Progenitor cell of endocrine pancreas (in vitro differentiated cells): ENCODE measurements around the gene PLA2G4D. TPM values are rescaled to one million over a fixed set of nuclear protein-coding genes. Genes with fewer than 3 reads are reported as not detected.
A peak's percentile ranks its signal among the peaks of the same experiment; 100 is the strongest.

Experiments used
- DNase-seq: peaks from one replicate; pipeline ENCODE4 v3.0.0; 2021; ENCODE audit warnings: low spot score; ENCODE audit not compliant: unreplicated experiment
- H3K27ac Mint-ChIP-seq: 2 replicates; pipeline ENCODE4 v1.8.0; 2021; ENCODE audit warnings: mild to moderate bottlenecking, moderate library complexity, mixed read lengths
- H3K27me3 Mint-ChIP-seq: 2 replicates; pipeline ENCODE4 v1.8.0; 2021; ENCODE audit warnings: mixed read lengths
- H3K36me3 Mint-ChIP-seq: 2 replicates; pipeline ENCODE4 v1.8.0; 2022; ENCODE audit warnings: mixed read lengths; ENCODE audit not compliant: insufficient read depth
- H3K4me1 Mint-ChIP-seq: 2 replicates; pipeline ENCODE4 v1.8.0; 2021; ENCODE audit warnings: low read depth, mixed read lengths
- H3K4me3 Mint-ChIP-seq: 2 replicates; pipeline ENCODE4 v1.8.0; 2021; ENCODE audit warnings: low read depth, mild to moderate bottlenecking, moderate library complexity, mixed read lengths
- H3K9me3 Mint-ChIP-seq: 2 replicates; pipeline ENCODE4 v1.8.0; 2021; ENCODE audit warnings: low read depth, mixed read lengths
- total RNA-seq: library from RNA; stranded (reverse); gene quantifications from 2 replicates; pipeline ENCODE4 v1.2.1, GENCODE V29; 2021
- TF ChIP-seq, protein P1 (sequence below): fragments of 200-600 bp; sonication (generic); IDR thresholded peaks from one replicate; pipeline ENCODE4 v1.5.0; 2021; ENCODE audit warnings: antibody characterized with exemption, mild to moderate bottlenecking; ENCODE audit not compliant: unreplicated experiment

Gene PLA2G4D
- total RNA-seq, 1 donor from 2014 or later, result not detected

- no peaks in the 10 kb centered on the region for H3K27me3 Mint-ChIP-seq
- no peak for DNase-seq
- H3K27ac Mint-ChIP-seq, result no peak overlapping the region
These were observed 45.2 kb upstream of the PLA2G4D start for GRCh38 chr15:42139596-42139995.

GRCh38 chr15:42138968-42139386 is 44.6 kb upstream of the PLA2G4D start:
- TF ChIP-seq, protein P1, sequence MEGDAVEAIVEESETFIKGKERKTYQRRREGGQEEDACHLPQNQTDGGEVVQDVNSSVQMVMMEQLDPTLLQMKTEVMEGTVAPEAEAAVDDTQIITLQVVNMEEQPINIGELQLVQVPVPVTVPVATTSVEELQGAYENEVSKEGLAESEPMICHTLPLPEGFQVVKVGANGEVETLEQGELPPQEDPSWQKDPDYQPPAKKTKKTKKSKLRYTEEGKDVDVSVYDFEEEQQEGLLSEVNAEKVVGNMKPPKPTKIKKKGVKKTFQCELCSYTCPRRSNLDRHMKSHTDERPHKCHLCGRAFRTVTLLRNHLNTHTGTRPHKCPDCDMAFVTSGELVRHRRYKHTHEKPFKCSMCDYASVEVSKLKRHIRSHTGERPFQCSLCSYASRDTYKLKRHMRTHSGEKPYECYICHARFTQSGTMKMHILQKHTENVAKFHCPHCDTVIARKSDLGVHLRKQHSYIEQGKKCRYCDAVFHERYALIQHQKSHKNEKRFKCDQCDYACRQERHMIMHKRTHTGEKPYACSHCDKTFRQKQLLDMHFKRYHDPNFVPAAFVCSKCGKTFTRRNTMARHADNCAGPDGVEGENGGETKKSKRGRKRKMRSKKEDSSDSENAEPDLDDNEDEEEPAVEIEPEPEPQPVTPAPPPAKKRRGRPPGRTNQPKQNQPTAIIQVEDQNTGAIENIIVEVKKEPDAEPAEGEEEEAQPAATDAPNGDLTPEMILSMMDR, result no peak
- H3K4me3 Mint-ChIP-seq, result no peak overlapping the region
- H3K27me3 Mint-ChIP-seq, result no peaks in the 10 kb centered on the region
- H3K9me3 Mint-ChIP-seq, result peaks cover 14% of the 10 kb centered on the region
- H3K36me3 Mint-ChIP-seq, result no peaks in the 10 kb centered on the region
- no peaks in the 10 kb centered on the region for H3K4me1 Mint-ChIP-seq
- H3K27ac Mint-ChIP-seq, result no peak overlapping the region
- DNase-seq, result no peak

More at GRCh38 chr15:42139596-42139995, 45.2 kb upstream of the PLA2G4D start:
- no peak overlapping the region for H3K4me3 Mint-ChIP-seq
- H3K9me3 Mint-ChIP-seq, result peaks cover 14% of the 10 kb centered on the region
- TF ChIP-seq, protein P1, result no peak
- H3K4me1 Mint-ChIP-seq, result no peaks in the 10 kb centered on the region
- H3K36me3 Mint-ChIP-seq, result no peaks in the 10 kb centered on the region

GRCh38 chr15:42138411-42138810 is 44.0 kb upstream of the PLA2G4D start:
- DNase-seq, result no peak
- TF ChIP-seq, protein P1, result no peak
- no peak overlapping the region for H3K27ac Mint-ChIP-seq
- peaks cover 14% of the 10 kb centered on the region for H3K9me3 Mint-ChIP-seq
- H3K27me3 Mint-ChIP-seq, result no peaks in the 10 kb centered on the region
- no peaks in the 10 kb centered on the region for H3K4me1 Mint-ChIP-seq
- no peak overlapping the region for H3K4me3 Mint-ChIP-seq
- no peaks in the 10 kb centered on the region for H3K36me3 Mint-ChIP-seq

DNA sequence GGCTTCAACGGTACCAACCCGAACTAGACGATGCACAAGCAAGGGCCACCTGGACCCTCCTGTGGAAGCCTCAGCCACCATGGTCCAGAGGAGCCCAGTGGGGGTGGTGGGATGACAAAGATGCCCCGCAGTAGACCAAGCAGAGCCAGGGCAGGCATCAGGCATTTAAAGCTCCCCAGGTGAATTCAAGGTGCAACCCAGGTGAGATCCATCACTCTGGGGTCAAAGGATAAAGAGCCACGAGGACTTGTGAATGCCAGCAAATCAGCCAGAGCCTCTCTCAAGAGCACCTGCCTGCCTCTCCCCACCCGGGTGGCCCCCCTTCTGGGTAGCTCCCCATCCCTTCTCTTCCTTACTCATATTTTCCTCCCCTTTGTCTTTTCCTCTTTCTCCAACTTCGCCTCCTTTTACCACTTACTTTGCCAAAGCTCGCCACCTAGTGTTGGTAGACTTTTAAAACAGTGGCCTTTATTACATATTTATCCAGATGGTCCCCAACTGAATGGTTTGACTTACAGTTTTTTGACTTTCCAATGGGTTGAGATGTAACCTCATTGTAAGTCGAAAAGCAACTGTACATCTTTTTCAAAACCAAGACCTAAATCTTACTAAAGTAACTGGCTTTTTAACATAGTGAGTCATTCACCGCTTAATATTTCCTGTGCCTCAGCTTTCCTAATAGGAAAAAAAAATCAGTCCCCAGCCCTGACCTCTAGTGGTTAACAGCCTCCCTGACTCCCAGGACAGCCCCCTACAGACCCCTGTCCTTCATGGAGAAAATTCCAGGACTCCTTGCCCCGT is 43.3 kb upstream of the PLA2G4D start:
- DNase-seq, result no peak
- no peaks in the 10 kb centered on the region for H3K4me1 Mint-ChIP-seq
- TF ChIP-seq, protein P1, result peak; percentile 54
- no peaks in the 10 kb centered on the region for H3K27me3 Mint-ChIP-seq
- no peaks in the 10 kb centered on the region for H3K36me3 Mint-ChIP-seq
- no peak overlapping the region for H3K4me3 Mint-ChIP-seq
- H3K27ac Mint-ChIP-seq, result no peak overlapping the region
- H3K9me3 Mint-ChIP-seq, result peaks cover 14% of the 10 kb centered on the region

DNA sequence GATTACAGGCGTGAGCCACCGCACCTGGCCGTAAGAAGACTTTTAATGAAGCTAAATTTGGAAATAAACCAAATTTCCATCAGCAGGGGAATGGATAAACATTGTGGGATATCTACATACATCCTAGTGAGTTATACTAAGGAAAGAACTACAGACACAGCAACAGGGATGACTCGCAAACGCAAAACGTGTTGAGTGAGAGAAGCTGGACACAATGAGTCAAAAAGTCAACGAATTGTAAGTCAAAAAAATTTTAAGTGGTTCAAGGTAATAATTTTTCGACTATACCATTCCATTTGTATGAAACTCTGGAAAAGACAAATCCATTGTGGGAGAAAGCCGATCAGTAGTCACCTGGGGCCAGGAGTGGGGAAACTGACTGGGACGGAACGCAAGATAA is 42.2 kb upstream of the PLA2G4D start:
- TF ChIP-seq, protein P1, result no peak
- H3K36me3 Mint-ChIP-seq, result no peaks in the 10 kb centered on the region
- no peaks in the 10 kb centered on the region for H3K4me1 Mint-ChIP-seq
- no peak for DNase-seq
- H3K27ac Mint-ChIP-seq, result peak overlapping the region; percentile 49
- H3K9me3 Mint-ChIP-seq, result peaks cover 14% of the 10 kb centered on the region
- H3K4me3 Mint-ChIP-seq, result no peak overlapping the region
- no peaks in the 10 kb centered on the region for H3K27me3 Mint-ChIP-seq
